Activated T-cell treated with anti-CD3 and anti-CD28 coated beads, Interleukin-2, amount 50 U/mL, for 48 hours (primary cell): ENCODE data around the gene DAZAP2.
"Not testable (repeated sequence)": the region's sequence is repeated elsewhere in the genome, so short reads cannot be mapped to it uniquely, and the experiment has no call there.

Experiments
- DNase-seq, 2 experiments: peaks; one replicate each; pipeline ENCODE4 v3.0.0-alpha.2; 2020

DAZAP2 gene

GRCh38 chr12:51217133-51217967 lies 21.3 kb upstream of the DAZAP2 start:
- peak; percentile 46 to 61 for DNase-seq

GRCh38 chr12:51217968-51218606 lies 20.5 kb upstream of the DAZAP2 start, which contains the start of gene POU6F1:
POU6F1 (minus strand) TSS chr12:51218062; CDS start chr12:51206836, 11,226 bp downstream.
- peak; percentile 73 to 80 for DNase-seq

GRCh38 chr12:51218607-51219161 lies 19.9 kb upstream of the DAZAP2 start:
- DNase-seq, result peak in 1 of 2 experiments; percentile 24

GRCh38 chr12:51219322-51219721 lies 19.3 kb upstream of the DAZAP2 start:
- no peak for DNase-seq

- not testable (repeated sequence) for DNase-seq
These were observed 18.8 kb upstream of the DAZAP2 start for GRCh38 chr12:51219857-51220256.

GRCh38 chr12:51222461-51222860 lies 16.2 kb upstream of the DAZAP2 start:
- no peak for DNase-seq

- no peak for DNase-seq
These were observed 14.0 kb upstream of the DAZAP2 start for GRCh38 chr12:51224625-51225024.

- DNase-seq, result no peak
These were observed 13.4 kb upstream of the DAZAP2 start for GRCh38 chr12:51225234-51225633.

GRCh38 chr12:51225771-51226170 lies 12.9 kb upstream of the DAZAP2 start:
- DNase-seq, result no peak

GRCh38 chr12:51227112-51227511 lies 11.5 kb upstream of the DAZAP2 start:
- DNase-seq, result not testable (repeated sequence)

GRCh38 chr12:51227962-51228361 lies 10.7 kb upstream of the DAZAP2 start:
- no peak for DNase-seq

GRCh38 chr12:51229116-51229809 lies 9.4 kb upstream of the DAZAP2 start:
- DNase-seq, result no peak

- no peak for DNase-seq
These were observed 6.0 kb upstream of the DAZAP2 start for GRCh38 chr12:51232642-51233041.

GRCh38 chr12:51234530-51234929 lies 4.1 kb upstream of the DAZAP2 start:
- DNase-seq, result no peak

- DNase-seq, result no peak
These were observed 553 bp upstream of the DAZAP2 start for GRCh38 chr12:51238037-51238509.

- no peak for DNase-seq
These were observed 2.3 kb downstream of the DAZAP2 start for GRCh38 chr12:51240971-51241370.

GRCh38 chr12:51242120-51242519 lies 3.5 kb downstream of the DAZAP2 start:
- peak in 1 of 2 experiments; percentile 20 for DNase-seq

GRCh38 chr12:51242876-51243275 lies 4.2 kb downstream of the DAZAP2 start:
- no peak for DNase-seq

- DNase-seq, result no peak
These were observed 5.6 kb downstream of the DAZAP2 start for GRCh38 chr12:51244269-51244668.

- DNase-seq, result no peak
These were observed 7.0 kb downstream of the DAZAP2 start for GRCh38 chr12:51245476-51246253.

GRCh38 chr12:51246254-51246853 lies 7.7 kb downstream of the DAZAP2 start:
- DNase-seq, result peak in 1 of 2 experiments; percentile 41
